ENCODE measurements around the gene DNAJB8.
A peak's percentile ranks its signal among the peaks of the same experiment; 100 is the strongest.

The DNAJB8 gene

DNA sequence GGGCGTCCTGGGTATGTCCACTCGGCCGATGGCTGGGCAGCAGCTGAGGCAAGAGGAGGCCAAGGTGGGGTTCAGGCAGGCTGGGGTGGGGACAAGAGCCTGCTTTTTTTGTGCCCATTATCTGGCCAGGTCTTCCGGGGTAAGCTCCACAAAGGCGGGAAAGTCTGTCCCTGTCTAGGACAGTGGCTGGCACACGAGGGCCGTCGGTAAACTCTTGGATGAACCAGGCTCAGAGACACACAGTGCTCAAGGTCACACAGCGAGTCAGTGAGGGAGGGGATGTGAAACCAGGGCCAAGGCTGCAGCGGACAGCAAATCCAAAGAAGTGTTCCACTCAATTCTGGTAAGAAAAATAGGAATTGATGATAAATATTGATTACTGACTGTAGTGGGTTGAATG lies 2.9 kb downstream of the DNAJB8 start:
- no peak for DNase-seq

DNA sequence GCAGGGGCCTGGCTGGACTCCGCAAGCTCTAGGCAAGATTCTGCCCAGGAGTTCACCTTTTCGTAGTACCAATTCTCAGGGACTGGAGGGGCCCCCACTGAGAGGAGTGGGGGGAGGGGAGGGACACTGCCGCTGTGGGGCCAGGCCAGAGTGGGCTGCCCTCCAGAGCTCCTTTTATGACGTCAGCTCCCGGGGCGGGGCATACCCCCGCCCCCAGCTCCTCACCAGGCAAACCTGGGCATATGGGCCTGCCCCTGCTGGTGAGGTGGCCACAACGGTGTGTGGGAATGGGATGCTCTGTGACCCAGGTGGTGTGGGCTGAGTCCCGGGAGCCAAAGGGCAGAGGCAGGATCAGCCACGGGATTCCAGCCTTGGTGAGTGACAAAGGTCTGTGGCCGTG lies 3.3 kb downstream of the DNAJB8 start:
- no peak for DNase-seq

DNA sequence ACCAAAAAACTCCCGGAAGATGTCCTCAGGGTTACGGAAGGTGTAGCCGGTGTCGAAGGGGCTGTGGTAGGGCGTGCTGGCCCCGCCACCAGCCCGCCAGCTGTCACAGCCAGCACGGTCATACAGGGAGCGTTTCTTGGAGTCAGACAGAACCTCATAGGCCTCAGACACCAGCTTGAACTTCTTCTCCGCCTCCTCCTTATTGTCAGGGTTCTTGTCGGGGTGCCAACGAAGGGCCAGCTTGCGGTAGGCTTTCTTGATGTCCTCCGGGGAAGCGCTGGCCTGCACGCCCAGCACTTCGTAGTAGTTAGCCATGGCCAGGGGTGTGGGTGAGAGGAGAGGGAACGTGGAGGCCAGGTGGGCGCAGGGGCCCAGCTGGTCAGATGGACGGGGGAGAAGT lies 3.8 kb downstream of the DNAJB8 start:
- no peak for DNase-seq

DNA sequence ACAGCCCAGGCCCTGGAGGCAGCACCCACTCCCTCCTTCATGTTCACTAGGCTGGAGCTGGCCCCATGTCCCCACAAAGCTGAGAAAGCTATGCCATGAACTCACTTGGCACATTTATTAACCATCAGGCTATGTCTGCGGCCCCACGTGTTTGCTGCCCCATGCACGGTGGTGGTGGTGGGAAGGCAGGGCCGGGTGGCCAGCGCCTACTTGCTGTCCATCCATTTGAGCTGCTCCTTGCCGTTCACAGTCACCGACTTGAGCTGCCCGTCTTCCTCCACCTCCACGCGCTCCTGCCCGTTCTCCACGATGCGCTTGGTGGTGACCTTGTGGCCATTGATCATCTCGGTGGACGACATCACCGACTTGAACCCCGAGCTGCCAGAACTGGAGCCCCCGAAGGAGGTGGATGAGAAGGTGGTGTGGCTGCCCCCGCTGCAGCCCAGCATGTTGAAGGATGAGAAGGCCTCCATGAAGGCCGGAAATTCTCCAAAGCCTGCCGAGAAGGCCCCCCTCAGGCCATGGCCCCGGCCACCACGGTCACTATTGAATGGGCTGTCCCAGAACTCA lies 4.3 kb downstream of the DNAJB8 start:
- DNase-seq, result no peak

DNA sequence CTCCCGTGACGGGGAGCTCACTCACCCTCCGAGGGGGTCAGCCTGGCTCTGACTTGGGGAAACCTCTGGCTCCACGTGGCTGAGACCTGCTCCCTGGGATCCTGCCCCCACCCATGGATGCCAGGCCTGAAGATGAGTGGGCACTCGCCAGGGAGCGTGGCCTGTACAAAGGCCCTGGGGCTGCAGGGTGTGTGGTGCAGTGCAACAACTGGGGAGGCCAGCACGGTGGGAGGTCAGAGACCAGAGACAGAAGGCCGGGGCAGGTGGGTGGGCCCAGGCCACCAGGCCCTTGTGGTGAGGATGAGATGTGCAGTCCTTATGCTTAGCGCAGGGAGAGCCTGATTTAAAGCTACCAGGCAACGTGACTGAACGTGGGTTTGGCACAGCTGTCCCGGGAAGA lies 5.0 kb downstream of the DNAJB8 start:
- no peak for DNase-seq

- no peak for DNase-seq
Measured at GRCh38 chr3:128459461-128459820, 7.2 kb downstream of the DNAJB8 start.

GRCh38 chr3:128458746-128459460 lies 7.8 kb downstream of the DNAJB8 start:
- DNase-seq, result no peak

- no peak for DNase-seq
Measured at GRCh38 chr3:128457937-128458336, 8.8 kb downstream of the DNAJB8 start.

DNA sequence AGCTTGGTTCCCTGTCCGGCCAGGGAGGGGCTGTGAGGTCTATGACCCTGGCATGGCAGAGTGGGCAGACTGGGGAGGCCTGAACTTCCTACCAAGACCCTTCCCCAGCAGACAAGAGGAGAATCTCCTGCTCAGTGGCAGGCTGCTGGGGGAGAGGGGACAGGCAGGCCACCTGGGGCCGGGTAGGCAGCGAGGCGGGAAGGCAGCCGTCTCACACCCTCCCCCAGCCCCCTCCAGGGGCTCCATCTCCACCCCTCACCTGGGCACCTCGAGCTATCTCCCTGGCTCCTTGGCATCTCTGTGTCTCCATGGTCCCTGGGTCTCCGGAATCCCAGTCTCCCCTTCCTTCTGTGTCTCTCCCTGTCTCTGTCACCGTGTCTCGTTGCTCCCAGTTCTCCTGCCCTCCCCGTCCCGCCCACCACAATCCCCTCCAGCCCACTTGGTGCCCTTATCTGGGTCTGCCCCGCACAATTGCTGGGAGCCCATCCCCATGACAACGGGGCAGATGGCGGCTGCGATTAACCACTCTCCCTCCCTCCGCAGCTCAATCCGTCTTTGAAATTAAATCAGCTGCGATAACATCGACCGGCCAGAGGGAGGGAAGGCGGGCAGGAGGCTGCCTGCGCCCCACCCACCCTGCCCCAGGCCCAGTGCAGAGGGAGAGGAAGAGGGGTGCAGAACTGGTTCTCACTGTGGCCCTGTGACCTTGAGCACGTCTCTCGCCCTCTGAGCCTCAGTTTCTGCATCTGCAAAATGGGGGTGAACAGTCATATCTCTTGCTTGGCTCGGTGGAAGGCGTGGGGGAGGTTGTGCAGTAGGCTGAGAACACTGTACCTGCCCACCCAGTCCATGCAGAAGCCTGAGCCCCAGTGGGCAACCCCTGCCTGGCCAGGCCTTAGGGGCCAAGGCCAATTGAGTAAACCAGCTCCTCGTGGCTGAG lies 9.6 kb downstream of the DNAJB8 start:
- no peak for DNase-seq

GRCh38 chr3:128455786-128456748 lies 10.6 kb downstream of the DNAJB8 start:
- DNase-seq, result no peak

DNA sequence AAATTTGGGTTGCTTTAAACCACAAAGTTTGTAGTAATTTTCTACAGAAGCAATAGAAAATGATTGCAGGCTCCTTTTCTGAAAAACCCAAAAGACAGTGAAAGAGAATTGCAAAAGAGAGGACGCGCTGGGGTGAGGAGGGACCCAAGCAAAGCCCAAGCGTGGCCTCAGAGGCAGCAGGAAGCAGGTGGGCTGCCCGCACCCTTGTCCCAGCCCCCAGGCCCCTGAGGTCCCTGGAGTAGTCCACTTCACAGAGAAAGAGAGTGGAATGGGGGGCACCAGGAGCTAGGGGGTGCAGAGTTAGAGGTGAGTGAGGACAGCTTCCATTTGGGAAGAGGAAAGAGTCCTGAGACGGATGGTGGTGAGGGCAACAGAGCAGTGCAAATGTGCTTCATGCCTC lies 11.6 kb downstream of the DNAJB8 start:
- DNase-seq, result no peak

- no peak for DNase-seq
Measured at GRCh38 chr3:128454310-128454618, 12.4 kb downstream of the DNAJB8 start.

GRCh38 chr3:128453501-128454309 lies 13.0 kb downstream of the DNAJB8 start:
- DNase-seq, result no peak

DNA sequence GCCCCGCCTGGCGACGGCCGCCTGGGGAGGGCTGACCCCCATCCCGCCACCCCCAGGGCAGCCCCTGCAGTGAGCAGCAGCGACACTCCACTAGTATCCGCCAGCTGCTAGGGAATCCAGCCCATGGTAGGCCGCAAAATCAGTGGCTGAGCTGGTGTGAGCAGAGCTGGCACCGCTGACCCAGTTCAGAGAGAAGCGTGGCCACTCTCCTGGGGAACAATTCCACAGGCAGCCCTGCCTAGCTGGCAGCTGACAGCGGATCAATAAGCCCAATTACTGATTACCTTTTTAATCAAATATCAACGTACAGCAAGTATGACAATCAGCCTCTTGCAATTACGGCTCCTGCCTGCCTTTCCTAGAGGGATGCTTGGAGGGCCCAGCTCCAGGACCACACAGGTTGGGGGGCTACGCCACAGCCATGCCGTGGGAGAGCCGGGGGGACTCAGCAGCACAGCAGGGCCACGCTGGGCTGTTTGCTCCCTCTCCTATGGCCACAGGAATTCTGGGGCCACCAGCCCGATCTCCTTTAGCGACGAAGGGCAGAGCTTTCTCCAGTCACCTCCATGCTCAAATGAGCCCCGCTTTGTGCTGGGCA lies 13.9 kb downstream of the DNAJB8 start:
- no peak for DNase-seq

GRCh38 chr3:128452120-128452519 lies 14.6 kb downstream of the DNAJB8 start:
- DNase-seq, result no peak

DNA sequence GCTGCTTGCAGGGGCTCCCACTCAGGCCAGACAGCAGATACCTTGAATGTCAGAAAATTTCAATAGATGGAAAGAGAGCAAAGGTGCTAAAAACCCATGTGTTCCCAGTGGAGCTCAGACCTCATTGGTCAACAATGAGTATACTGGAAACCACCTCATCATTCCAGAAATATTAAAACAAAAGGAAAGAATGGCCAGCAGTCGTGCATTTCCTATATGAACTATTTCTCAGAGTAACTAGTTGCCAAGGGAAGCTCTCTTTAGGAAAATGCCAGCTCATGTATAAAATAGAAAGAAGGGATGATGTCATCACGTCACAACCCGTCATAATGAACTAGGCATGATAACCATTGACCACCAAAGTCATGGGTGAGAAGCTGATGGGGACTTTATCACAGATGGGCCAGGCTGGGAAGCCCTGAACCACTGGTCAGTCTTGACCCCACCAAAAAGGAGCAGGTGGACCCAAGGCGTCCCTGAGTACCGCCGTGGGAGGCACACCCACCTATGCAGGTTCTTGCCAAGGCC lies 17.5 kb downstream of the DNAJB8 start:
- peak in 1 of 3 donors; percentile 13 for DNase-seq

- no peak for DNase-seq
Measured at GRCh38 chr3:128448491-128448890, 18.2 kb downstream of the DNAJB8 start.

GRCh38 chr3:128447561-128448013 lies 19.1 kb downstream of the DNAJB8 start:
- peak; percentile 65 to 78 (median 73) for DNase-seq

GRCh38 chr3:128446821-128447220 lies 19.9 kb downstream of the DNAJB8 start:
- peak; percentile 40 to 58 (median 42) for DNase-seq

GRCh38 chr3:128445357-128445756 lies 21.3 kb downstream of the DNAJB8 start:
- DNase-seq, result no peak

DNA sequence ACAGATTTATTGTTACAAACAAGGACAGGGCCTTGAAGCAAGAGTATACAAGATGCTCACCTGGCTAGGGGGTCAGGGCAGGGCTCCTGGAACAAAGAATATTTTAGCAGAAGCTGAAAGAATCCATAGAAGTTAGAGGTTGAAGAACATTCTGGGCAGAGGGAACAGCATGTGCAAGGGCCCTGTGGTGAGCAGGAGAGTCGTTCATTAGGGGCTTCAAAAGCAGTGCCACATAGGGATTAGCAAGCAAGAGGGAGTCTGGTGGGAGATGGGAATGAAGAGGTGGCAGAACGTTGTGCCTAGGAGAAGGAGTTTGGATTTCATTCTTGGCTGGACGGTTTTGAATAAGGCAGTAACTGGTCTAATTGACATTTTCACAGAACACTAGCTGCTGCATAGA lies 22.9 kb downstream of the DNAJB8 start:
- DNase-seq, result no peak
